HepG2 (cell line): Measurements from ENCODE around the gene CELSR3. TPM values are rescaled to one million over a fixed set of nuclear protein-coding genes. Genes with fewer than 3 reads are reported as not detected.
A peak's percentile ranks its signal among the peaks of the same experiment; 100 is the strongest.

ENCODE experiments used
- FOXK2 ChIP-seq: fragments of 450-650 bp; IDR thresholded peaks from 2 replicates; pipeline ENCODE4 v1.6.1; 2016
- KDM4B ChIP-seq: sonication (generic); formaldehyde crosslinking; IDR thresholded peaks from 2 replicates; pipeline ENCODE4 v1.4.0; 2020; ENCODE audit warnings: missing genetic modification reagents
- KMT2B ChIP-seq: IDR thresholded peaks from 2 replicates; pipeline ENCODE4 v1.6.1; 2016; ENCODE audit warnings: missing genetic modification reagents, missing compliant biosample characterization
- MED1 ChIP-seq: sonication (generic); formaldehyde crosslinking; IDR thresholded peaks from 2 replicates; pipeline ENCODE4 v1.4.0; 2020; ENCODE audit warnings: missing genetic modification reagents
- MED8 ChIP-seq: sonication (generic); formaldehyde crosslinking; IDR thresholded peaks from 2 replicates; pipeline ENCODE4 v1.8.1; 2023; ENCODE audit warnings: mild to moderate bottlenecking, missing genetic modification reagents; ENCODE audit not compliant: insufficient replicate concordance
- NAIF1 ChIP-seq: sonication (generic); formaldehyde crosslinking; IDR thresholded peaks from 2 replicates; pipeline ENCODE4 v1.5.0; 2020; ENCODE audit warnings: mild to moderate bottlenecking, missing genetic modification reagents, borderline replicate concordance
- PAX8 ChIP-seq: sonication (generic); formaldehyde crosslinking; IDR thresholded peaks from 2 replicates; pipeline ENCODE4 v1.8.0; 2022; ENCODE audit warnings: mild to moderate bottlenecking, missing genetic modification reagents, borderline replicate concordance
- RFX5 ChIP-seq: IDR thresholded peaks from 2 replicates; pipeline ENCODE4 v1.6.1; 2011; ENCODE audit warnings: low read depth, low read length, improper control_type of control experiment
- TEAD3 ChIP-seq: optimal IDR thresholded peaks from 2 replicates; pipeline ENCODE3; 2016; ENCODE audit warnings: borderline replicate concordance
- YEATS2 ChIP-seq: sonication (generic); formaldehyde crosslinking; IDR thresholded peaks from 2 replicates; pipeline ENCODE4 v1.4.0; 2020; ENCODE audit warnings: missing genetic modification reagents, borderline replicate concordance
- ZFP36L2 ChIP-seq: sonication (generic); formaldehyde crosslinking; IDR thresholded peaks from 2 replicates; pipeline ENCODE4 v1.4.0; 2020; ENCODE audit warnings: missing genetic modification reagents
- ZNF224 ChIP-seq: sonication (generic); formaldehyde crosslinking; IDR thresholded peaks from 2 replicates; pipeline ENCODE4 v1.5.0; 2020; ENCODE audit warnings: mild to moderate bottlenecking, missing genetic modification reagents
- ZNF232 ChIP-seq: sonication (generic); formaldehyde crosslinking; IDR thresholded peaks from 2 replicates; pipeline ENCODE4 v1.4.0; 2020; ENCODE audit warnings: missing genetic modification reagents, borderline replicate concordance
- ZNF547 ChIP-seq: sonication (generic); formaldehyde crosslinking; IDR thresholded peaks from 2 replicates; pipeline ENCODE4 v1.5.1; 2020; ENCODE audit warnings: mild to moderate bottlenecking, missing genetic modification reagents
- ZNF75D ChIP-seq: sonication (generic); formaldehyde crosslinking; IDR thresholded peaks from 2 replicates; pipeline ENCODE4 v1.8.1; 2023; ENCODE audit warnings: missing genetic modification reagents, mild to moderate bottlenecking, borderline replicate concordance
- polyA plus RNA-seq, 8 experiments: library from polyadenylated mRNA; depleted of rRNA in 3 of 8; stranded (reverse) in 7 of 8; unstranded in 1 of 8; fragments of >200 nt; fragmentation: Illumina TruSeq in 4 of 8; extraction: Trizol in 4 of 8; gene quantifications; 2 replicates each; pipeline versions ENCODE4 v1.2.1 to v1.2.3, GENCODE V29; 2011 to 2016; ENCODE audit warnings: low read depth in 4 of 8, missing spikeins in 1 of 8, mixed read lengths in 1 of 8; ENCODE audit not compliant: insufficient read depth in 1 of 8
- total RNA-seq, 5 experiments: library from RNA; depleted of rRNA; stranded (reverse); fragments of >200 nt; fragmentation: Illumina TruSeq; extraction: Trizol; gene quantifications; 2 replicates each; pipeline ENCODE4 v1.2.3, GENCODE V29; 2016; ENCODE audit warnings: low read depth in 1 of 5
- TF ChIP-seq, protein P1 (sequence below), 2 experiments: sonication (generic) in 1 of 2; formaldehyde crosslinking in 1 of 2; IDR thresholded peaks; 2 replicates each; pipeline versions ENCODE4 v1.4.0 to v1.6.1; 2016 to 2020; ENCODE audit warnings: borderline replicate concordance in 1 of 2, low read depth in 1 of 2, mild to moderate bottlenecking in 1 of 2, missing genetic modification reagents in 1 of 2
- TF ChIP-seq, protein P2 (sequence below): sonication (generic); formaldehyde crosslinking; IDR thresholded peaks from 2 replicates; pipeline ENCODE4 v1.9.0; 2021; ENCODE audit warnings: mild to moderate bottlenecking, missing genetic modification reagents
- TF ChIP-seq, protein P3 (sequence below): IDR thresholded peaks from 2 replicates; pipeline ENCODE4 v1.6.1; 2016; ENCODE audit warnings: control low read depth

CELSR3 gene
- total and polyA plus RNA-seq, 2 of the 13 experiments (the other 11 are each of a cell fraction or from before 2014, with no cell fraction given), result 5.4 to 6.7 TPM

DNA sequence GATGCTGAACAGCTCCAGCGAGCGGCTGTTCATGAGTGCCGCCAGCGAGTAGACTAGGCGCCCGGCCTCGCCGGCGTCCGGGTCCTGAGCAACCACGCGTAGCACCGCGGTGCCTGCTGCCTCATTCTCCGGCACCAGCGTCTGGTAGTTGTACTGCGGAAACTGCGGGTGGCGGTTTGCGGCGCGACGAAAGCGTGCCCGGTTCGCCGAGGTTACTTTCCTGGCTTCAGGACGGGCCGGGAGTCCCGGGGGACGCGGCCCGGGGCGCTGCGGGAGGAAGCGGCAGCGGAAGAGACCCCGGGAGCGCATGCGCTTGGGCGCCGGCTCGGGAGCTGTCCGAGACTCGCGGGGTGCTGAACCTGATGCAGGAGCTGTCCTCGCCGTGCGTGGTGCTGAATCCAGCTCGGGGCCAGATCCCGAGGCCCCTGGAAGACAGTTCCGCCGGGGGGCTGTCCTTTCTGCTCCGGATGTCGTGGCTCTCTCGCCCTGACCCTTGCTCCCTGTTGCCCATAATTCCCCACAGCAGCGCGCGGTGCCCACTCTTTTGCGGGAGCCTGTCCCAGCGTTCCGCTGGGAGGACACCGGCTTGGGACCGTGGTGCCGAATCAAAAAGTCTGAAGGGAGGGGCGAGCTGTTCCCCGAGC lies 1.1 kb downstream of the CELSR3 start (continued):
- TF ChIP-seq, protein P1, sequence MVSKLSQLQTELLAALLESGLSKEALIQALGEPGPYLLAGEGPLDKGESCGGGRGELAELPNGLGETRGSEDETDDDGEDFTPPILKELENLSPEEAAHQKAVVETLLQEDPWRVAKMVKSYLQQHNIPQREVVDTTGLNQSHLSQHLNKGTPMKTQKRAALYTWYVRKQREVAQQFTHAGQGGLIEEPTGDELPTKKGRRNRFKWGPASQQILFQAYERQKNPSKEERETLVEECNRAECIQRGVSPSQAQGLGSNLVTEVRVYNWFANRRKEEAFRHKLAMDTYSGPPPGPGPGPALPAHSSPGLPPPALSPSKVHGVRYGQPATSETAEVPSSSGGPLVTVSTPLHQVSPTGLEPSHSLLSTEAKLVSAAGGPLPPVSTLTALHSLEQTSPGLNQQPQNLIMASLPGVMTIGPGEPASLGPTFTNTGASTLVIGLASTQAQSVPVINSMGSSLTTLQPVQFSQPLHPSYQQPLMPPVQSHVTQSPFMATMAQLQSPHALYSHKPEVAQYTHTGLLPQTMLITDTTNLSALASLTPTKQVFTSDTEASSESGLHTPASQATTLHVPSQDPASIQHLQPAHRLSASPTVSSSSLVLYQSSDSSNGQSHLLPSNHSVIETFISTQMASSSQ (IDR thresholded peaks at IDR 0.05; ENCODE audit: low read depth), result no peak
- TF ChIP-seq, protein P1 (CRISPR knock-in tag; IDR thresholded peaks at IDR 0.05; ENCODE audit: borderline replicate concordance), result peak; percentile 93
- 0 out of 2 replicates have a peak, but pooled peaks have one; percentile 10 for TF ChIP-seq RFX5
- TF ChIP-seq NAIF1, result peak; percentile 98
- peak; percentile 94 for TF ChIP-seq MED8 (CRISPR knock-in tag)
- no peak for TF ChIP-seq FOXK2
- TF ChIP-seq MED1, result peak; percentile 98
- peak; percentile 100 for TF ChIP-seq PAX8
- TF ChIP-seq ZFP36L2, result peak; percentile 100
- TF ChIP-seq, protein P2, sequence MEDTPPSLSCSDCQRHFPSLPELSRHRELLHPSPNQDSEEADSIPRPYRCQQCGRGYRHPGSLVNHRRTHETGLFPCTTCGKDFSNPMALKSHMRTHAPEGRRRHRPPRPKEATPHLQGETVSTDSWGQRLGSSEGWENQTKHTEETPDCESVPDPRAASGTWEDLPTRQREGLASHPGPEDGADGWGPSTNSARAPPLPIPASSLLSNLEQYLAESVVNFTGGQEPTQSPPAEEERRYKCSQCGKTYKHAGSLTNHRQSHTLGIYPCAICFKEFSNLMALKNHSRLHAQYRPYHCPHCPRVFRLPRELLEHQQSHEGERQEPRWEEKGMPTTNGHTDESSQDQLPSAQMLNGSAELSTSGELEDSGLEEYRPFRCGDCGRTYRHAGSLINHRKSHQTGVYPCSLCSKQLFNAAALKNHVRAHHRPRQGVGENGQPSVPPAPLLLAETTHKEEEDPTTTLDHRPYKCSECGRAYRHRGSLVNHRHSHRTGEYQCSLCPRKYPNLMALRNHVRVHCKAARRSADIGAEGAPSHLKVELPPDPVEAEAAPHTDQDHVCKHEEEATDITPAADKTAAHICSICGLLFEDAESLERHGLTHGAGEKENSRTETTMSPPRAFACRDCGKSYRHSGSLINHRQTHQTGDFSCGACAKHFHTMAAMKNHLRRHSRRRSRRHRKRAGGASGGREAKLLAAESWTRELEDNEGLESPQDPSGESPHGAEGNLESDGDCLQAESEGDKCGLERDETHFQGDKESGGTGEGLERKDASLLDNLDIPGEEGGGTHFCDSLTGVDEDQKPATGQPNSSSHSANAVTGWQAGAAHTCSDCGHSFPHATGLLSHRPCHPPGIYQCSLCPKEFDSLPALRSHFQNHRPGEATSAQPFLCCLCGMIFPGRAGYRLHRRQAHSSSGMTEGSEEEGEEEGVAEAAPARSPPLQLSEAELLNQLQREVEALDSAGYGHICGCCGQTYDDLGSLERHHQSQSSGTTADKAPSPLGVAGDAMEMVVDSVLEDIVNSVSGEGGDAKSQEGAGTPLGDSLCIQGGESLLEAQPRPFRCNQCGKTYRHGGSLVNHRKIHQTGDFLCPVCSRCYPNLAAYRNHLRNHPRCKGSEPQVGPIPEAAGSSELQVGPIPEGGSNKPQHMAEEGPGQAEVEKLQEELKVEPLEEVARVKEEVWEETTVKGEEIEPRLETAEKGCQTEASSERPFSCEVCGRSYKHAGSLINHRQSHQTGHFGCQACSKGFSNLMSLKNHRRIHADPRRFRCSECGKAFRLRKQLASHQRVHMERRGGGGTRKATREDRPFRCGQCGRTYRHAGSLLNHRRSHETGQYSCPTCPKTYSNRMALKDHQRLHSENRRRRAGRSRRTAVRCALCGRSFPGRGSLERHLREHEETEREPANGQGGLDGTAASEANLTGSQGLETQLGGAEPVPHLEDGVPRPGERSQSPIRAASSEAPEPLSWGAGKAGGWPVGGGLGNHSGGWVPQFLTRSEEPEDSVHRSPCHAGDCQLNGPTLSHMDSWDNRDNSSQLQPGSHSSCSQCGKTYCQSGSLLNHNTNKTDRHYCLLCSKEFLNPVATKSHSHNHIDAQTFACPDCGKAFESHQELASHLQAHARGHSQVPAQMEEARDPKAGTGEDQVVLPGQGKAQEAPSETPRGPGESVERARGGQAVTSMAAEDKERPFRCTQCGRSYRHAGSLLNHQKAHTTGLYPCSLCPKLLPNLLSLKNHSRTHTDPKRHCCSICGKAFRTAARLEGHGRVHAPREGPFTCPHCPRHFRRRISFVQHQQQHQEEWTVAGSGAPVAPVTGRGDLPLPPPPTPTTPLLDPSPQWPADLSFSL (CRISPR knock-in tag), result peak; percentile 97
- TF ChIP-seq TEAD3 (CRISPR knock-in tag), result peak; percentile 97
- TF ChIP-seq KMT2B (CRISPR knock-in tag), result peak; percentile 100
- peak; percentile 100 for TF ChIP-seq KDM4B (CRISPR knock-in tag)
- peak; percentile 100 for TF ChIP-seq ZNF224 (CRISPR knock-in tag)
- TF ChIP-seq ZNF232 (CRISPR knock-in tag), result peak; percentile 100
- peak; percentile 100 for TF ChIP-seq ZNF75D (CRISPR knock-in tag)
- peak; percentile 100 for TF ChIP-seq ZNF547
- peak; percentile 99 for TF ChIP-seq YEATS2 (CRISPR knock-in tag)
- TF ChIP-seq, protein P3, sequence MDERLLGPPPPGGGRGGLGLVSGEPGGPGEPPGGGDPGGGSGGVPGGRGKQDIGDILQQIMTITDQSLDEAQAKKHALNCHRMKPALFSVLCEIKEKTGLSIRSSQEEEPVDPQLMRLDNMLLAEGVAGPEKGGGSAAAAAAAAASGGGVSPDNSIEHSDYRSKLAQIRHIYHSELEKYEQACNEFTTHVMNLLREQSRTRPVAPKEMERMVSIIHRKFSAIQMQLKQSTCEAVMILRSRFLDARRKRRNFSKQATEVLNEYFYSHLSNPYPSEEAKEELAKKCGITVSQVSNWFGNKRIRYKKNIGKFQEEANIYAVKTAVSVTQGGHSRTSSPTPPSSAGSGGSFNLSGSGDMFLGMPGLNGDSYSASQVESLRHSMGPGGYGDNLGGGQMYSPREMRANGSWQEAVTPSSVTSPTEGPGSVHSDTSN (CRISPR knock-in tag), result peak; percentile 52; the same call in 1 of the 2 replicates
